T-cell (primary cell): ENCODE results near the gene MAP3K6. TPM values are rescaled to one million over a fixed set of nuclear protein-coding genes. Genes with fewer than 3 reads are reported as not detected.

Experiments
- ATAC-seq, 4 experiments: fragments of 200-7000 bp in 3 of 4; fragments of 150-1000 bp in 1 of 4; cut with Tn5 transposase; replicated peaks in 1 of 4; 1 replicate in 3 of 4; 2 replicates in 1 of 4; pipeline ENCODE4 v1.10.0; 2021; ENCODE audit warnings: moderate library complexity in 3 of 4, mild to moderate bottlenecking in 2 of 4, moderate number of reproducible peaks in 1 of 4
- CTCF ChIA-PET, 2 donors: fragments of 300-600 bp; sonication (Branson Sonifier 250); formaldehyde crosslinking; loops; one replicate each; lab custom pipeline; 2022; ENCODE audit warnings: antibody characterized with exemption in 2 of 2; lab: Charles Lee
- POLR2A ChIA-PET, 2 donors: fragments of 300-600 bp; sonication (Branson Sonifier 250); formaldehyde crosslinking; loops; one replicate each; lab custom pipeline; 2022; ENCODE audit warnings: antibody characterized with exemption in 2 of 2; lab: Charles Lee
- DNase-seq, 35 experiments: peaks; one replicate each; pipeline versions ENCODE4 v3.0.0 to v3.0.0-alpha.2; 2013 to 2023
- H3K27ac ChIP-seq: one replicate; pipeline ENCODE4 v1.5.1; 2013; ENCODE audit warnings: low read length
- H3K27me3 ChIP-seq, 2 experiments: replicated peaks in 1 of 2; 1 replicate in 1 of 2; 2 replicates in 1 of 2; pipeline versions ENCODE4 v1.6.1 to v1.7.0; 2013; ENCODE audit warnings: low read length in 1 of 2, mixed read lengths in 1 of 2; ENCODE audit not compliant: control insufficient read depth in 2 of 2, insufficient read depth in 2 of 2; ENCODE audit errors: extremely low read depth in 1 of 2
- H3K36me3 ChIP-seq, 2 donors: 1 replicate in 1 of 2; 2 replicates in 1 of 2; pipeline versions ENCODE4 v1.6.1 to v1.7.0; 2013; ENCODE audit warnings: low read length in 1 of 2; ENCODE audit not compliant: control insufficient read depth in 2 of 2, insufficient read depth in 1 of 2; ENCODE audit errors: extremely low read depth in 1 of 2
- H3K4me1 ChIP-seq, 2 experiments: 1 replicate in 1 of 2; 2 replicates in 1 of 2; pipeline versions ENCODE4 v1.6.1 to v1.7.0; 2013; ENCODE audit warnings: low read length in 2 of 2, mixed read lengths in 1 of 2; ENCODE audit not compliant: insufficient read depth in 2 of 2, control insufficient read depth in 1 of 2; ENCODE audit errors: extremely low read depth in 1 of 2
- H3K4me3 ChIP-seq, 2 donors: 1 replicate in 1 of 2; 2 replicates in 1 of 2; pipeline versions ENCODE4 v1.5.1 to v1.7.0; 2013; ENCODE audit warnings: mild to moderate bottlenecking in 2 of 2, low read length in 1 of 2, moderate library complexity in 1 of 2; ENCODE audit not compliant: control insufficient read depth in 1 of 2; ENCODE audit errors: extremely low read depth in 1 of 2
- H3K9me3 ChIP-seq: 2 replicates; pipeline ENCODE4 v1.7.0; 2013
- H3K27ac Mint-ChIP-seq, 2 donors: one replicate each; pipeline ENCODE4 v1.8.0; 2020 to 2021; ENCODE audit warnings: mild to moderate bottlenecking in 2 of 2, mixed read lengths in 2 of 2
- H3K27me3 Mint-ChIP-seq, 2 donors: one replicate each; pipeline ENCODE4 v1.8.0; 2021 to 2022; ENCODE audit warnings: mixed read lengths in 2 of 2
- H3K36me3 Mint-ChIP-seq: one replicate; pipeline ENCODE4 v1.8.0; 2021; ENCODE audit warnings: mixed read lengths
- H3K4me1 Mint-ChIP-seq, 3 donors: one replicate each; pipeline ENCODE4 v1.8.0; 2020 to 2022; ENCODE audit warnings: mixed read lengths in 3 of 3, mild to moderate bottlenecking in 1 of 3
- H3K4me3 Mint-ChIP-seq, 3 donors: one replicate each; pipeline ENCODE4 v1.8.0; 2020 to 2022; ENCODE audit warnings: mild to moderate bottlenecking in 3 of 3, mixed read lengths in 3 of 3, moderate library complexity in 3 of 3
- H3K9me3 Mint-ChIP-seq, 3 donors: one replicate each; pipeline ENCODE4 v1.8.0; 2020 to 2022; ENCODE audit warnings: mixed read lengths in 3 of 3
- WGBS: methylation state at CpG from one replicate; pipeline ENCODE4 v1.1.5; 2013; ENCODE audit warnings: missing lambda C conversion rate; ENCODE audit not compliant: insufficient coverage; 5-methylcytosine and 5-hydroxymethylcytosine counted together
- total RNA-seq, 35 experiments: library from RNA in 6 of 35; stranded (reverse) in 6 of 35; fragments of 120-200 nt in 1 of 35; gene quantifications; one replicate each; pipeline versions ENCODE4 v1.2.1 to v1.2.4 and lab custom pipeline; 2013 to 2026

Gene MAP3K6
- total RNA-seq, 5 donors from 2014 or later (not counting 1 experiment from before 2014, with no cell fraction given): 7.0 to 31.1 (median 12.8) TPM

DNA sequence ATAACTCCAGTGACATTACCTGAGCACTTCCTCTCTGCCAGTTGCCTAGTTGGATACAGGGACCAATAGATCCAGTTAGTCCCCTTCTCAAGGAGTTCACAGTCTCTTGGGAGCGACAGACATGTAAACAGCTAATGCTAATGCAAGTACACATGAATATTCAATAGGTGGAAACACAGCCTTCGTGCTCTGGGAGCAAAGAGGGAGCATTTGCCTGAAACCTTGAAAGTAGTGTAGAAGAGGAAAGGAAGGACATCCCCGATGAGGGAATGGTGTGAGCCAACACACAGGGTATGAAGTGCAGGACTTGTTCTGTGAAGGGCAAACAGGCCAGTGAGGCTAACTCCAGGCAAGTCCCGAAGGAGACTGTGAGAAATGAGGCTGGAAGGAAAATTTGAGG is 48.6 kb downstream of the MAP3K6 start:
- no peaks in the 10 kb centered on the region for H3K9me3 Mint-ChIP-seq
- no peak overlapping the region for H3K4me3 Mint-ChIP-seq
- Histone ChIP-seq H3K27me3 (peaks cover 0 to 5% of the 10 kb centered on the region in 2 experiments), H3K36me3 (no peaks in the 10 kb centered on the region), H3K4me1 (peaks cover 4 to 13% of the 10 kb centered on the region in 2 experiments), H3K9me3 (no peaks in the 10 kb centered on the region), H3K27ac (no peak overlapping the region), H3K4me3 (no peak overlapping the region)
- POLR2A ChIA-PET: interaction anchor here in 1 of 2 donors (0.6 kb wide), 1 partner anchor 20 kb away, joined by 11 read pairs; no protein-coding TSS in a partner anchor
- peaks cover 3 to 12% of the 10 kb centered on the region in 2 donors for H3K27me3 Mint-ChIP-seq
- H3K4me1 Mint-ChIP-seq: peaks cover 14 to 18% (median 15%) of the 10 kb centered on the region in 3 donors
- no peak overlapping the region for H3K27ac Mint-ChIP-seq
- CTCF ChIA-PET: no interaction called here
- WGBS: 58% methylated on average over 4 of the region's 4 CpGs
- DNase-seq: no peak
- no peak for ATAC-seq
- H3K36me3 Mint-ChIP-seq: no peaks in the 10 kb centered on the region

DNA sequence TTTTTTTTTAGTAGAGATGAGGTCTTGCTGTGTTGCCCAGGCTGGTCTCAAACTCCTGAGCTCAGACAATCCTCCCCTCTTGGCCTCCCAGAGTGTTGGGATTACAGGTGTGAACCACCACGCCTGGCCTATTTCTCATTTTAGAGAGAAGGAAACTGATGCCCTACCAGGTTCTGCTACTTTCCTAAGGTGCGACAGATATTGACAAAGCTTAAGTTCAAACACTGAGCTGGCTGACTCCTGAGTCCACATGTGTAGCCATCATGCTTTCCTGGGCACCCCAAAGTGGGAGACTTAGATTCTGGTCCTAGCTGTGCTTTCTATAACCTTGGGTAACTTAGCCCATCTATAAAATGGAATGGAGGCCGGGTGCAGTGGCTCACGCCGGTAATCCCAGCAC is 49.9 kb downstream of the MAP3K6 start:
- CTCF ChIA-PET: interaction anchor here in 1 of 2 donors (0.6 to 0.8 kb wide), 2 partner anchors 10 to 319 kb away, joined by 3 read pairs; no protein-coding TSS in a partner anchor
- Mint-ChIP-seq H3K9me3 (no peaks in the 10 kb centered on the region), H3K4me3 (no peak overlapping the region), H3K4me1 (peaks cover 7 to 9% (median 8%) of the 10 kb centered on the region in 3 donors), H3K27ac (no peak overlapping the region), H3K36me3 (no peaks in the 10 kb centered on the region), H3K27me3 (peaks cover 3 to 12% of the 10 kb centered on the region in 2 donors)
- ATAC-seq (no peak), DNase-seq (no peak)
- Histone ChIP-seq H3K4me1 (peaks cover 0 to 7% of the 10 kb centered on the region in 2 experiments), H3K9me3 (no peaks in the 10 kb centered on the region), H3K27me3 (peaks cover 0 to 5% of the 10 kb centered on the region in 2 experiments), H3K4me3 (no peak overlapping the region), H3K36me3 (no peaks in the 10 kb centered on the region), H3K27ac (no peak overlapping the region)
- POLR2A ChIA-PET: interaction anchor here in 1 of 2 donors (0.6 kb wide), 1 partner anchor 141 kb away, joined by 4 read pairs; no protein-coding TSS in a partner anchor
- 98% methylated on average over 5 of the region's 5 CpGs for WGBS

DNA sequence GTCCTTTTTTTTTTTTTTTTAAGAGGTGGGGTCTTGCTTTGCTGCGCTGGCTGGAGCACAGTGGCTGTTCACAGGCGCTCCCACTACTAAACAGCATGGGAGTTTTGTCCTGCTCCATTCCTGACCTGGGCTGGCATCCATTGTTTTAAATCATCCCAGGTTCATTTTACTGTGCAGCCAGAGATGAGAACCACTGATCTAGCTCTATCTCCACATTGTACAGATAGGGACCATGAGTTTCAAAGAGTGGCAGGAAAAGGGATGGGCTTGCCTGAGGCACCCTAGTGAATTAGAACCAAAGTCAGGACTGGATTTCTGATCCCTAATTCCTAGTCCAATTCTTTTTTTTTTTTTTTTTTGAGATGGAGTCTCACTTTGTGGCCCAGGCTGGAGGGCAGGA is 52.0 kb downstream of the MAP3K6 start:
- H3K4me3 ChIP-seq: no peak overlapping the region
- ATAC-seq (no peak), DNase-seq (no peak)
- H3K4me1 ChIP-seq: no peaks in the 10 kb centered on the region
- Mint-ChIP-seq H3K36me3 (no peaks in the 10 kb centered on the region), H3K4me1 (no peaks in the 10 kb centered on the region), H3K9me3 (no peaks in the 10 kb centered on the region), H3K27me3 (peaks cover 0 to 9% of the 10 kb centered on the region in 2 donors), H3K4me3 (no peak overlapping the region), H3K27ac (no peak overlapping the region)
- POLR2A ChIA-PET: interaction anchor here (0.7 kb wide), 2 partner anchors 355 to 805 kb away, joined by 8 to 9 read pairs; no protein-coding TSS in a partner anchor
- WGBS: no CpG with 5 or more reads among the region's 2 CpGs
- CTCF ChIA-PET: interaction anchor here in 1 of 2 donors (0.6 kb wide), 1 partner anchor 13 kb away, joined by 5 read pairs; no protein-coding TSS in a partner anchor
- H3K36me3 ChIP-seq: peaks cover 0 to 4% of the 10 kb centered on the region in 2 donors
- H3K27ac ChIP-seq: no peak overlapping the region
- H3K9me3 ChIP-seq: no peaks in the 10 kb centered on the region
- peaks cover 0 to 5% of the 10 kb centered on the region in 2 experiments for H3K27me3 ChIP-seq

DNA sequence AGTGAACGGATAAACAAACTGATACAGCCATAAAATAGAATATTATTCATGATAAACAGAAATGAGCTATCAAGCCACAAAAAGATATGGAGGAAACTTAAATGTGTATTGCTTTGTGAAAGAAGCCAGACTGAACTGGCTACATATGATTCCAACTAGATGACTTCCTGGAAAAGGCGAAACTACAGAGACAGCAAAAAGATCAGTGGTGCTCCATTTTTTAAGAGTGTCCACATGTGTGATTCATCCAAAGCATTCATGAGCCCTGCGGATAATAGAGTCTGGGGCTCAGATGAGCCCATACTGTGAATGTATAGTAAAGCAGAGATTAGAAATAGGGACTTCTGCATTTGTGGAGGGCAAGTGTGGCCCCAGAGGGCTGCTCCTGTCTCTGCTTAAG is 52.6 kb downstream of the MAP3K6 start:
- WGBS: 80% methylated on average over 2 of the region's 3 CpGs
- Mint-ChIP-seq H3K4me3 (no peak overlapping the region), H3K27me3 (peaks cover 0 to 7% of the 10 kb centered on the region in 2 donors), H3K9me3 (no peaks in the 10 kb centered on the region), H3K27ac (no peak overlapping the region), H3K36me3 (no peaks in the 10 kb centered on the region), H3K4me1 (no peaks in the 10 kb centered on the region)
- H3K27me3 ChIP-seq: peaks cover 0 to 2% of the 10 kb centered on the region in 2 experiments
- ATAC-seq: no peak
- no peaks in the 10 kb centered on the region for H3K9me3 ChIP-seq
- ChIA-PET CTCF (no interaction called here), POLR2A (interaction anchor here in 1 of 2 donors (0.7 kb wide), 1 partner anchor 806 kb away, joined by 8 read pairs; no protein-coding TSS in a partner anchor)
- H3K4me1 ChIP-seq: no peaks in the 10 kb centered on the region
- H3K36me3 ChIP-seq: peaks cover 0 to 4% of the 10 kb centered on the region in 2 donors
- DNase-seq: no peak
- no peak overlapping the region for H3K27ac ChIP-seq
- no peak overlapping the region for H3K4me3 ChIP-seq

DNA sequence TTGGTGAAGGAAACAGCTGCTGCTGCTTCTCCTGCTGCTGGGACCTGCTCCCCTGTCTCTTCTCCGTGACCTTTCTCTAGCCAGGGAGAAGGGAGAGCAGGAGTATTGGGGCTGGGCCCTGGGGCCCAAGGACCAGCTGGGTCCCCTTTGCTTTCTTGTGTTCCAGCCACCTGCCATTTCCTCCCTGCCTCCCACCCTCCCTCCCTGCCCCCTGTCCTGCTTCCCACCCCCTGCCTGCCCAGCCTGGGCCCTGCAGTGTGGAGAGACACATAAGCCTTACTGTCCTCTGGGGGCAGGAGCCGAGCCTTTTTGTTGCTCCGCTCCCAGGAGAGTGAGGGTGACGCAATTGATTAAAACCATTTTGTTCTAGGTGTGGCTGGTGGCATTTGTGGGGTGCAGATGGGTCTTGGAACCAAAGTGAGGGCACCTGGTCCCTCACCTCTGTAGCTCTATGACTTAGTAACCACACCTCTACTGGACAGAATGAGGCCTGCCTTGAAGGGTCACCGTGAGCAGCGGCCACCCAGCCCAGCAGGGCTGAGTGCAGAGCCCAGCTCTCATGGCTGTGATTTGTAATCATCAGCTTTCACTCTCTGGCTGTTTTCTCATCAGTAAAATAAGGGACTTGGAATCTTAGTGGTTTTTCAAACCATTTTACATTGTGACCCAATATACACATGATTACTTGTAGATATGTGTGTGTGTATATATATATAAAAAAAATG is 58.7 kb downstream of the MAP3K6 start:
- H3K27me3 Mint-ChIP-seq: no peaks in the 10 kb centered on the region
- no peaks in the 10 kb centered on the region for H3K4me1 ChIP-seq
- ChIA-PET POLR2A (interaction anchor here in 1 of 2 donors (1.1 kb wide), 1 partner anchor 19 kb away, joined by 3 read pairs; no protein-coding TSS in a partner anchor), CTCF (interaction anchor here (0.6 to 2.0 kb wide), 4 partner anchors 9 to 219 kb away, joined by 3 to 5 read pairs (median 4); no protein-coding TSS in a partner anchor)
- H3K4me3 Mint-ChIP-seq: no peak overlapping the region
- H3K27me3 ChIP-seq: no peaks in the 10 kb centered on the region
- no peak overlapping the region for H3K4me3 ChIP-seq
- H3K27ac ChIP-seq: no peak overlapping the region
- H3K27ac Mint-ChIP-seq: peak overlapping the region in 1 of 2 donors; percentile 22
- peaks cover 23 to 37% of the 10 kb centered on the region in 2 donors for H3K36me3 ChIP-seq
- no peaks in the 10 kb centered on the region for H3K4me1 Mint-ChIP-seq
- no peaks in the 10 kb centered on the region for H3K9me3 Mint-ChIP-seq
- H3K36me3 Mint-ChIP-seq: peaks cover 13% of the 10 kb centered on the region
- H3K9me3 ChIP-seq: no peaks in the 10 kb centered on the region
- ATAC-seq: no peak
- DNase-seq: no peak
- no CpG with 5 or more reads among the region's 6 CpGs for WGBS
